Astrocyte of the cerebellum (primary cell): ENCODE results near the gene CHD2.

Experiments used
- DNase-seq: peaks from one replicate; pipeline ENCODE4 v3.0.0-alpha.2; 2011; ENCODE audit warnings: low read depth
- H3K4me3 ChIP-seq: 2 replicates; pipeline ENCODE4 v1.5.1; 2011; ENCODE audit warnings: mild to moderate bottlenecking, low read depth, low read length, moderate library complexity
- CTCF ChIP-seq: IDR thresholded peaks from 2 replicates; pipeline ENCODE4 v1.5.1; 2012; ENCODE audit warnings: low read length, low read depth, moderate library complexity, mild to moderate bottlenecking; ENCODE audit errors: missing control alignments
- in situ Hi-C: cut with HindIII; loops from 2 replicates; pipeline ENCODE4 v1.10.0; 2017; ENCODE audit warnings: low sequenced_read_pairs

Gene CHD2

GRCh38 chr15:92892201-92892555 is 7.9 kb upstream of the CHD2 start:
- TF ChIP-seq CTCF: no peak
- H3K4me3 ChIP-seq: no peak overlapping the region
- no peak for DNase-seq
- in situ Hi-C loops: no loop called here

GRCh38 chr15:92893200-92893599 is 6.9 kb upstream of the CHD2 start:
- no peak overlapping the region for H3K4me3 ChIP-seq
- no peak for TF ChIP-seq CTCF
- in situ Hi-C loops: no loop called here
- DNase-seq: no peak

GRCh38 chr15:92896561-92896960 is 3.6 kb upstream of the CHD2 start:
- in situ Hi-C loops: loop anchor here (5.0 kb wide), 1 partner anchor 94 kb away; no protein-coding TSS in a partner anchor
- DNase-seq: no peak

GRCh38 chr15:92897620-92898019 is 2.5 kb upstream of the CHD2 start:
- no peak for DNase-seq
- TF ChIP-seq CTCF: no peak
- no peak overlapping the region for H3K4me3 ChIP-seq
- in situ Hi-C loops: loop anchor here (5.0 kb wide), 1 partner anchor 95 kb away; no protein-coding TSS in a partner anchor

More at GRCh38 chr15:92896561-92896960, 3.6 kb upstream of the CHD2 start:
- no peak overlapping the region for H3K4me3 ChIP-seq
- TF ChIP-seq CTCF: no peak

- DNase-seq: no peak
- no peak overlapping the region for H3K4me3 ChIP-seq
- TF ChIP-seq CTCF: no peak
- in situ Hi-C loops: loop anchor here (5.0 kb wide), 1 partner anchor 97 kb away; no protein-coding TSS in a partner anchor
Observed at GRCh38 chr15:92898988-92899582, 1.0 kb upstream of the CHD2 start.

GRCh38 chr15:92899601-92899947 is 550 bp upstream of the CHD2 start:
- no peak for DNase-seq
- peak overlapping the region; percentile 74 for H3K4me3 ChIP-seq
- peak; percentile 17 for TF ChIP-seq CTCF
- in situ Hi-C loops: loop anchor here (5.0 kb wide), 1 partner anchor 97 kb away; no protein-coding TSS in a partner anchor
